Measurements from ENCODE around the gene CUBN. TPM values are rescaled to one million over a fixed set of nuclear protein-coding genes. Genes with fewer than 3 reads are reported as not detected.

Gene CUBN
- polyA plus RNA-seq, 2 of the 4 experiments (the other 2 are of a cell fraction), result 0.08 to 0.28 TPM

DNA sequence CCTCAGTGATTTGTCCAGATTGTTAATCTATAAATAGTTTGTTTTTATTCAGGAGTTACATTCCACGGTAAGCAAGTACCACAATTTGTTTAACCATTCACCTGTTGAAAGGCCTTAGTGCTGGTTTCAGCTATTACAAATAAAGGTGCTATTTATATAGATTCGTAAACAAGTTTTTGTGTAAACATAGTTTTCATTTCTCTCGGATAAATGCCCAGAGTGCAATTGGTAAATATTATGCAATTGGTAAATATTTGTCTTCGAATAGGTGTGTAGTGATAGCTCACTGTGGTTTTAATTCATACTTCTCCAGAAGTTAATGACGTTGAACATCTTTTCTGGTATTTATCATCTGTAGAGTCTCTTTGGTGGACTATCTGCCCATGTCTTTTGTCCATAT, 235.9 kb downstream of the CUBN start (continued):
- TF ChIP-seq, protein P1, sequence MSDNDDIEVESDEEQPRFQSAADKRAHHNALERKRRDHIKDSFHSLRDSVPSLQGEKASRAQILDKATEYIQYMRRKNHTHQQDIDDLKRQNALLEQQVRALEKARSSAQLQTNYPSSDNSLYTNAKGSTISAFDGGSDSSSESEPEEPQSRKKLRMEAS (IDR thresholded peaks at IDR 0.05), result no peak
- TF ChIP-seq, protein P2, sequence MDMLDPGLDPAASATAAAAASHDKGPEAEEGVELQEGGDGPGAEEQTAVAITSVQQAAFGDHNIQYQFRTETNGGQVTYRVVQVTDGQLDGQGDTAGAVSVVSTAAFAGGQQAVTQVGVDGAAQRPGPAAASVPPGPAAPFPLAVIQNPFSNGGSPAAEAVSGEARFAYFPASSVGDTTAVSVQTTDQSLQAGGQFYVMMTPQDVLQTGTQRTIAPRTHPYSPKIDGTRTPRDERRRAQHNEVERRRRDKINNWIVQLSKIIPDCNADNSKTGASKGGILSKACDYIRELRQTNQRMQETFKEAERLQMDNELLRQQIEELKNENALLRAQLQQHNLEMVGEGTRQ (IDR thresholded peaks at IDR 0.05), result no peak
- TF ChIP-seq EP300 (IDR thresholded peaks at IDR 0.05) (no peak; a peak in 1 of 5 replicates), MAFK (IDR thresholded peaks at IDR 0.05; ENCODE audit: partially characterized antibody) (no peak), MYC (IDR thresholded peaks at IDR 0.05; ENCODE audit: borderline replicate concordance, low read length) (no peak), NPAS2 (CRISPR knock-in tag; IDR thresholded peaks at IDR 0.05; ENCODE audit: borderline replicate concordance) (no peak), FOXS1 (CRISPR knock-in tag; IDR thresholded peaks at IDR 0.05) (no peak), RNF2 (IDR thresholded peaks at IDR 0.05; ENCODE audit: borderline replicate concordance, low read depth) (no peak), JUNB (IDR thresholded peaks at IDR 0.05) (peak; percentile 53; the same call in 1 of the 2 replicates), KDM5A (IDR thresholded peaks at IDR 0.05) (no peak), SMC3 (IDR thresholded peaks at IDR 0.05) (no peak), FOSL2 (IDR thresholded peaks at IDR 0.05) (no peak), FOSL2 (CRISPR knock-in tag; IDR thresholded peaks at IDR 0.05) (peak; percentile 30; the same call in 1 of the 2 replicates), HOXA7 (CRISPR knock-in tag; IDR thresholded peaks at IDR 0.05) (no peak), NFE2L2 (conservative IDR thresholded peaks at IDR 0.05; ENCODE audit: low read length) (no peak), HEYL (CRISPR knock-in tag; IDR thresholded peaks at IDR 0.05) (no peak), NR3C1 (IDR thresholded peaks at IDR 0.05) (no peak), RCOR1 (IDR thresholded peaks at IDR 0.05; ENCODE audit: low read depth, low read length) (no peak), HOXB13 (CRISPR knock-in tag; IDR thresholded peaks at IDR 0.05; ENCODE audit: low read depth) (no peak), SREBF2 (IDR thresholded peaks at IDR 0.05) (no peak), JUN (IDR thresholded peaks at IDR 0.05) (peak in 1 of 2 experiments; percentile 31; a peak in 1 of 5 replicates), CHD4 (IDR thresholded peaks at IDR 0.05; ENCODE audit: borderline replicate concordance) (no peak), TFCP2L1 (CRISPR knock-in tag; IDR thresholded peaks at IDR 0.05) (no peak), ESRRA (IDR thresholded peaks at IDR 0.05; ENCODE audit: borderline replicate concordance, low read length) (no peak), CBX2 (IDR thresholded peaks at IDR 0.05; ENCODE audit: borderline replicate concordance, low read depth) (no peak)
- TF ChIP-seq, protein P3, sequence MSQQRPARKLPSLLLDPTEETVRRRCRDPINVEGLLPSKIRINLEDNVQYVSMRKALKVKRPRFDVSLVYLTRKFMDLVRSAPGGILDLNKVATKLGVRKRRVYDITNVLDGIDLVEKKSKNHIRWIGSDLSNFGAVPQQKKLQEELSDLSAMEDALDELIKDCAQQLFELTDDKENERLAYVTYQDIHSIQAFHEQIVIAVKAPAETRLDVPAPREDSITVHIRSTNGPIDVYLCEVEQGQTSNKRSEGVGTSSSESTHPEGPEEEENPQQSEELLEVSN (IDR thresholded peaks at IDR 0.05; ENCODE audit: borderline replicate concordance, low read depth), result no peak
- TF ChIP-seq, protein P4, sequence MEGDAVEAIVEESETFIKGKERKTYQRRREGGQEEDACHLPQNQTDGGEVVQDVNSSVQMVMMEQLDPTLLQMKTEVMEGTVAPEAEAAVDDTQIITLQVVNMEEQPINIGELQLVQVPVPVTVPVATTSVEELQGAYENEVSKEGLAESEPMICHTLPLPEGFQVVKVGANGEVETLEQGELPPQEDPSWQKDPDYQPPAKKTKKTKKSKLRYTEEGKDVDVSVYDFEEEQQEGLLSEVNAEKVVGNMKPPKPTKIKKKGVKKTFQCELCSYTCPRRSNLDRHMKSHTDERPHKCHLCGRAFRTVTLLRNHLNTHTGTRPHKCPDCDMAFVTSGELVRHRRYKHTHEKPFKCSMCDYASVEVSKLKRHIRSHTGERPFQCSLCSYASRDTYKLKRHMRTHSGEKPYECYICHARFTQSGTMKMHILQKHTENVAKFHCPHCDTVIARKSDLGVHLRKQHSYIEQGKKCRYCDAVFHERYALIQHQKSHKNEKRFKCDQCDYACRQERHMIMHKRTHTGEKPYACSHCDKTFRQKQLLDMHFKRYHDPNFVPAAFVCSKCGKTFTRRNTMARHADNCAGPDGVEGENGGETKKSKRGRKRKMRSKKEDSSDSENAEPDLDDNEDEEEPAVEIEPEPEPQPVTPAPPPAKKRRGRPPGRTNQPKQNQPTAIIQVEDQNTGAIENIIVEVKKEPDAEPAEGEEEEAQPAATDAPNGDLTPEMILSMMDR (IDR thresholded peaks at IDR 0.05), result no peak
- TF ChIP-seq, protein P5, sequence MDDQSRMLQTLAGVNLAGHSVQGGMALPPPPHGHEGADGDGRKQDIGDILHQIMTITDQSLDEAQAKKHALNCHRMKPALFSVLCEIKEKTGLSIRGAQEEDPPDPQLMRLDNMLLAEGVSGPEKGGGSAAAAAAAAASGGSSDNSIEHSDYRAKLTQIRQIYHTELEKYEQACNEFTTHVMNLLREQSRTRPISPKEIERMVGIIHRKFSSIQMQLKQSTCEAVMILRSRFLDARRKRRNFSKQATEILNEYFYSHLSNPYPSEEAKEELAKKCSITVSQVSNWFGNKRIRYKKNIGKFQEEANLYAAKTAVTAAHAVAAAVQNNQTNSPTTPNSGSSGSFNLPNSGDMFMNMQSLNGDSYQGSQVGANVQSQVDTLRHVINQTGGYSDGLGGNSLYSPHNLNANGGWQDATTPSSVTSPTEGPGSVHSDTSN (IDR thresholded peaks at IDR 0.05), result no peak
- TF ChIP-seq, protein P6, sequence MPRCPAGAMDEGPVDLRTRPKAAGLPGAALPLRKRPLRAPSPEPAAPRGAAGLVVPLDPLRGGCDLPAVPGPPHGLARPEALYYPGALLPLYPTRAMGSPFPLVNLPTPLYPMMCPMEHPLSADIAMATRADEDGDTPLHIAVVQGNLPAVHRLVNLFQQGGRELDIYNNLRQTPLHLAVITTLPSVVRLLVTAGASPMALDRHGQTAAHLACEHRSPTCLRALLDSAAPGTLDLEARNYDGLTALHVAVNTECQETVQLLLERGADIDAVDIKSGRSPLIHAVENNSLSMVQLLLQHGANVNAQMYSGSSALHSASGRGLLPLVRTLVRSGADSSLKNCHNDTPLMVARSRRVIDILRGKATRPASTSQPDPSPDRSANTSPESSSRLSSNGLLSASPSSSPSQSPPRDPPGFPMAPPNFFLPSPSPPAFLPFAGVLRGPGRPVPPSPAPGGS (IDR thresholded peaks at IDR 0.05), result peak; percentile 36; the same call in 1 of the 3 replicates
- TF ChIP-seq, protein P7, sequence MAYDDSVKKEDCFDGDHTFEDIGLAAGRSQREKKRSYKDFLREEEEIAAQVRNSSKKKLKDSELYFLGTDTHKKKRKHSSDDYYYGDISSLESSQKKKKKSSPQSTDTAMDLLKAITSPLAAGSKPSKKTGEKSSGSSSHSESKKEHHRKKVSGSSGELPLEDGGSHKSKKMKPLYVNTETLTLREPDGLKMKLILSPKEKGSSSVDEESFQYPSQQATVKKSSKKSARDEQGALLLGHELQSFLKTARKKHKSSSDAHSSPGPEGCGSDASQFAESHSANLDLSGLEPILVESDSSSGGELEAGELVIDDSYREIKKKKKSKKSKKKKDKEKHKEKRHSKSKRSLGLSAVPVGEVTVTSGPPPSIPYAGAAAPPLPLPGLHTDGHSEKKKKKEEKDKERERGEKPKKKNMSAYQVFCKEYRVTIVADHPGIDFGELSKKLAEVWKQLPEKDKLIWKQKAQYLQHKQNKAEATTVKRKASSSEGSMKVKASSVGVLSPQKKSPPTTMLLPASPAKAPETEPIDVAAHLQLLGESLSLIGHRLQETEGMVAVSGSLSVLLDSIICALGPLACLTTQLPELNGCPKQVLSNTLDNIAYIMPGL (CRISPR knock-in tag; IDR thresholded peaks at IDR 0.05; ENCODE audit: borderline replicate concordance), result no peak
- TF ChIP-seq, protein P8, sequence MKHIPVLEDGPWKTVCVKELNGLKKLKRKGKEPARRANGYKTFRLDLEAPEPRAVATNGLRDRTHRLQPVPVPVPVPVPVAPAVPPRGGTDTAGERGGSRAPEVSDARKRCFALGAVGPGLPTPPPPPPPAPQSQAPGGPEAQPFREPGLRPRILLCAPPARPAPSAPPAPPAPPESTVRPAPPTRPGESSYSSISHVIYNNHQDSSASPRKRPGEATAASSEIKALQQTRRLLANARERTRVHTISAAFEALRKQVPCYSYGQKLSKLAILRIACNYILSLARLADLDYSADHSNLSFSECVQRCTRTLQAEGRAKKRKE (CRISPR knock-in tag; IDR thresholded peaks at IDR 0.05; ENCODE audit: low read depth), result no peak
